GM21717 (cell line): ENCODE measurements around the gene TENM3.

Experiments used
- ATAC-seq: cut with Tn5 transposase; IDR thresholded peaks from one replicate; pipeline ENCODE4 v1.9.1; 2021; ENCODE audit warnings: mild to moderate bottlenecking, moderate library complexity; ENCODE audit not compliant: unreplicated experiment

Gene TENM3

DNA sequence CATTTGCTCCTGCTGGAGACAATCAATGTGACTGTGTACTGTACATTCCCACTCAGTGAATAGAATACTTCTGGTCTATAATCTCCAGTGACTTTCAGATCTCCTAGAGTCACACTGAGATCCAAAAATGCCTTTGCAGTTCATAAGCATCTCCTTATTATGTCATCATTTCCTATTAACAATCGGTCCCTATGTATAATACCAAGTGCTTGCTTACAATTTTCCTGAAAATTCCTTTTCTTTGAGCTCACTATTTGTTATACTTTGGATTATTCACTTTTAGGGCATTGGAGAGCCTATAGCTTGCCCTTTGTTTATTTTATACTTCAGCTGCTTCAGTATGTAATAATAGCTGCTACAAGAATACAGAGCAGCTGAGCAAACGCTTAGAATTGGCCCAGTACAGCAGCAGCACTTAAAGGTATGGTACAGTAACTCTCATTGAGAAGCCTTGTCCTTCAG, 361.0 kb downstream of the TENM3 start:
- ATAC-seq: no peak

GRCh38 chr4:182604953-182605352, 361.8 kb downstream of the TENM3 start:
- ATAC-seq: no peak

DNA sequence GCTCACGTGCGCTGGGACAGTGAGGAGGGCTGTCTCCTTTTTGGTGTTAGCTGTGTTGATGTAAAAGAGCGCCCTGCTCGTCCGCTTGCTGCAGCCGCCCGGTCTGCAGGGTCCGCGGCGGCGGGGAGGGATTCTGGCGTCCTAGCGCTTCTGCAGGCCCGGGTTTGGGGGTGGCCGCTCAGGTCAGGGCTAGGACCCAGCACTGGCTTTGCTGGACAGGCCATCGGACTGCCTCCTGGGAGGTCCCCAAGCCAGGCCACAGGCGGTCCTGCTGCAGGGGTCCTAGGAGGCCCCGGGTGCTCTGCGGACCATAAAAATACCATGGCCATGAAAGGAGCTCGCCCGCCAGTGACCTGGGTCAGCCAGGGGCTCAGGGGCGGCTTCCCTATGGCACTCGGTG, 365.3 kb downstream of the TENM3 start:
- ATAC-seq: no peak

- ATAC-seq: no peak
Measured at GRCh38 chr4:182616476-182616875, 373.3 kb downstream of the TENM3 start.

- no peak for ATAC-seq
Measured at GRCh38 chr4:182619660-182620059, 376.5 kb downstream of the TENM3 start.

- no peak for ATAC-seq
Measured at GRCh38 chr4:182620111-182620980, 377.1 kb downstream of the TENM3 start.

DNA sequence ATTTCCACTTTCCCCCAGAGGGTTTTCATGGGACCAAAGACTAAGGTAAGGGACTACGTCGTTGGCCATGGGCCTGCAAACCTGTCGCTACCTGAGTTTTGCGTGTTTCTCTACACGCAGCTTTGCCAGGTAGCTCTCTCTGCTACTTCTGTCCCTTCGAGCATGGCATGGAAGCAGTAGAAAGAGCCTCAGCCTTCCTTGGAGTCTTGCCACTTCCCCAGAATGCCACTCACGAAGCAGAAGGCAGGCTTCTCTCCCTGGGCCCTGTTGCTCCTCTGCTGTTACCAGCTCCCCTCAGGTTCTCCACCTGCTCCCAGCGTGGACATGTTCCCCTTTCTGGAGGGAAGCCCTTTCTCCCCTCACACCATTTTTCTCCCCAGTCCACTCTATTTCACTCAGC, 381.1 kb downstream of the TENM3 start:
- ATAC-seq: no peak

DNA sequence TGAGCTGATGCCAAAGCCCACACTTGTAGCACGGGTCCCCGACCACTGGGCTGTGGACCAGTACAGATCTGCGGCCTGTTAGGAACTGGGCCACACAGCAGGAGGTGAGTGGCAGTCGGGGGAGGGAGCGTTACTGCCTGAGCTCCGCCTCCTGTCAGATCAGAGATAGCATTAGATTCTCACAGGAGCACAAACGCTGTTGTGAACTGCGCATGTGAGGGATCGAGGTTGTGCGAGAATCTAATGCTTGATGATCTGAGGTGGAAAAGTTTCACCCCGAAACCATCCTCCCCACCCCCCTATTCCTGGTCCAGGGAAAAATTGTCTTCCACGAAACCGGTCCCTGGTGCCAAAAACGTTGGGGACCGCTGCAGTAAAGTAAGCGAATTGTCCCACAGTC, 382.0 kb downstream of the TENM3 start:
- no peak for ATAC-seq

DNA sequence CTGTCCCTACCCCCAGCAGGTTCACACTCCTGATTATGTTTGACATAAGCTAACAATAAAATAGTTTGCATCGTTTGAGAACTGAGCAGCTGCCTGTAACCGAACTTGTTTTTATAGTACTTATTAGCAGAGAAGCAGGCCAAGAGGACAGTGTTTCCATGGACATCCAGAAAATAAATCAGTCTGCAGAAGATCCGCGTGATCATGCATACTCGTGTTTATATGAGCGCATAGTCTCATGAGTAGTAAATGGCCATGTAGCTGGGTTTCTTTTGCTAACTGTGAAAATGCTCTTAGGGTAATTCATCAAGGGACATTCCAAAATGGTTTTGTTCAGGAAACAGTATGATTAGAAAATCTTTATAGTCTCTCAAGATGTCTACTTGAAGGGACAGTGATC, 384.8 kb downstream of the TENM3 start:
- ATAC-seq: no peak

- ATAC-seq: no peak
Measured at GRCh38 chr4:182628544-182628943, 385.3 kb downstream of the TENM3 start.

DNA sequence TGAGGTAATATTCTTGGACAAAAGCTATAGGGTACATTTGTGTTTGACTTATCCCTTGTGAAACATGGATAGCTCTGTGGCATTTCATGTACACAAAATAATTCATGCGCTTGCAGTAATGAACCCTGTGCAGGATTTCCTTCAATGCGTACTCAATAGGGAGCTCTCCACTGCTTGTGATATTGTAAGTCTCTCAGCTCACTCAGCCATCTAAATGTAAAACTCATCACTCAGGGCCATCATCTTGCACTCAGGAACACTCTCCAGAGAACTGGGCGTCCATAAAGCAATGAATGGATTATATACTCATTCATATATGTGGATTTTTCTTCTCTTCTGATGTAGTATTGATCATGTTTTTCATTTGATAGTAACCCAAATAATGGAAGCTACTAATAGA, 385.9 kb downstream of the TENM3 start:
- no peak for ATAC-seq

DNA sequence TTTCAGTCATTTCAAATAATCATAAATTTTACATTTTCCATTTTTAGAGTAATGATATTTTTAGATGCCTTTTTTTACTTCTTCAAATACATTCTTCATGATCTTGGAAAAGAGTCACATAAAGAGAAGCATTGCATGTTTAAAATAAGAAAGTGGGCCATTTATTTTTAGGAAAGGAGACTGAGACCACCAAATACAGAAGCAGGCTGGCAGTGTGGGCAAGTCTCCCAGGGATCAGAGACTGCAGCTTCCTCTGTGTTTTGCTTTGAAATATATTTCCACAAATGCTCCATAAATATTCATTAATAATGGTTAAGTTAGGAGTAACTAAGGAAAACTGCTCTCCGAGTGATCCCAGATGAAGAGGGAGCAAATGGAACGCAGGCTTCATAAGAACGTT, 397.3 kb downstream of the TENM3 start:
- ATAC-seq: no peak

- no peak for ATAC-seq
Measured at GRCh38 chr4:182640932-182641331, 397.7 kb downstream of the TENM3 start.

- no peak for ATAC-seq
Measured at GRCh38 chr4:182642831-182643230, 399.6 kb downstream of the TENM3 start.

GRCh38 chr4:182643801-182644682, 400.8 kb downstream of the TENM3 start:
- ATAC-seq: no peak

DNA sequence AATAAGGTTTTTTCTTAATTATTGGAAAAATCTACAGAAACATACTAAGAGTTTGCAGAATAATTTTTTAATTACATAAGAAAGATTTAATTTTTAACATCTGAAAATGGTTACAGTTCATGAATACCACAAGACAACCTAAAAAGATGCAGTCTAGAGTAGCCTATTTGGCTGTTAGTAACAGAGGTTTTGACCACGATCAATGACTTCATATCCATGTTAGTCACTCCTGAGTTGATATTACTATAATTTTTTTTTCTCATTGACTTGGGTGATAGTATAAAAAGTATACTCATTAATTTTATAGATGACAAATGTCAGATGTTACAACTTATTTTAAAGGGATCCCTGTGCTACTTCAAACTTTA, 401.5 kb downstream of the TENM3 start:
- ATAC-seq: no peak

- ATAC-seq: no peak
Measured at GRCh38 chr4:182645511-182645910, 402.3 kb downstream of the TENM3 start.

DNA sequence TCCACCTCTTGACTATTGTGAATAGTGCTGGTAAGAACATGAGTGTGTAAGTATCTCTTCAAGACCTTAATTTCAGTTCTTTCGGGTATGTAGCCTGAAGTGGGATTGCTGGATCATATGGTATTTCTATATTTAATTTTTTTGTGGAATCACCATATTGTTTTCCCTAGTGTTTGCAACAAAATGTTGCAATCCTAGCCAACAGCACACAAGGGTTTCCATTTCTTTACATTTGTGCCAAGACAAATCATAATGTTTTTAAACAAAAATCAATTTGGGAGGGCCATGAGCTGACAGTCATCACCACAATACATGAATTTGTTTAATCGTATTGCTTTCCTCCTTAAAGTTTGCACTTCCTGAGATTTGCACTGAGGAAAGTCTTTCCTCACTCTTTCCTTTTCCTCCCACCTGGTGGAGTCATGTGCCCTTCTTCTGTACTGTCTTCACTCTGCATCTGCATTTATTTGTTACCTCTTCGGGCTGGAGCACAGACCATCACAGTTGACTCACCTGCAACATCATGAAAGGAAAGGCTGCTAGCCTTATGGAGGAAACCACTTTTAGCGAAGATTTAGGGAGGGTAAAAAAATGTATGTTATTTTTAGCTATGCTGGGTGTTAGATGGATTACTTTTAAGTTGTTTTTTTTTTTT, 404.6 kb downstream of the TENM3 start:
- no peak for ATAC-seq

DNA sequence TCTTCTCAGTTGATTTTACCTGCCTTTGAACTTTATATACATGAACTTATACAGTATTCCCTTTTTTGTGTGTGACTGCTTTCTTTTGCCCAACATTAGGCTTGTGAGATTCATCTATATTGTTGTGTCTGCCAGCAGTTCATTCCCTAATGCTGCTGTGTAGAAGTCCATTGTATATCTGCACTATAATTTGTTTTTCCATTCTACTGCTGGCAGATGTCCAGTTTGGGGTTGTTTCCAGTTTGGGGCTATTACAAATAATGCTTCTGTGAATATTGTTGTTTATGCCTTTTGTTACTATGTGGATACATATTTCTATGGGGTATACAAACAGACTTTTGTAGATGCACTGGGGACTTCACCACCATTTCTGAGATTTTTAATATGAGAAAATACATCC, 405.6 kb downstream of the TENM3 start:
- ATAC-seq: no peak

GRCh38 chr4:182649698-182650477, 406.7 kb downstream of the TENM3 start:
- ATAC-seq: no peak

DNA sequence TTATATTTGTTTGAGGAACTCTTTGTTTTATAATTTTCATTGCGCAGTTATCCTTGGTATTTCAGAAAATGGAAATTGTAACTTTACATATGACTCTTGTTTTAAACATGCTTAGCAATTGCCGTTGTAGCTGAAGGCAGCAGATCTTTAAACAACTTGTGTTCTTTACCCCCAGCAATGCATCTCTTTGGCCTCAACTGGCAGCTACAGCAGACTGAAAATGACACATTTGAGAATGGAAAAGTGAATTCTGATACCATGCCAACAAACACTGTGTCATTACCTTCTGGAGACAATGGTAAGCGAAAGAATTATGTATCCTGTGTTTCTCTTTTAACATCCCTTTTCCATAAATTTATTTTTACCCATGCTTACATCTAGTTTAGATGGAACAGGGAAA, 410.4 kb downstream of the TENM3 start:
- no peak for ATAC-seq
